ENCODE measurements around the gene SLC50A1.

The SLC50A1 gene

DNA sequence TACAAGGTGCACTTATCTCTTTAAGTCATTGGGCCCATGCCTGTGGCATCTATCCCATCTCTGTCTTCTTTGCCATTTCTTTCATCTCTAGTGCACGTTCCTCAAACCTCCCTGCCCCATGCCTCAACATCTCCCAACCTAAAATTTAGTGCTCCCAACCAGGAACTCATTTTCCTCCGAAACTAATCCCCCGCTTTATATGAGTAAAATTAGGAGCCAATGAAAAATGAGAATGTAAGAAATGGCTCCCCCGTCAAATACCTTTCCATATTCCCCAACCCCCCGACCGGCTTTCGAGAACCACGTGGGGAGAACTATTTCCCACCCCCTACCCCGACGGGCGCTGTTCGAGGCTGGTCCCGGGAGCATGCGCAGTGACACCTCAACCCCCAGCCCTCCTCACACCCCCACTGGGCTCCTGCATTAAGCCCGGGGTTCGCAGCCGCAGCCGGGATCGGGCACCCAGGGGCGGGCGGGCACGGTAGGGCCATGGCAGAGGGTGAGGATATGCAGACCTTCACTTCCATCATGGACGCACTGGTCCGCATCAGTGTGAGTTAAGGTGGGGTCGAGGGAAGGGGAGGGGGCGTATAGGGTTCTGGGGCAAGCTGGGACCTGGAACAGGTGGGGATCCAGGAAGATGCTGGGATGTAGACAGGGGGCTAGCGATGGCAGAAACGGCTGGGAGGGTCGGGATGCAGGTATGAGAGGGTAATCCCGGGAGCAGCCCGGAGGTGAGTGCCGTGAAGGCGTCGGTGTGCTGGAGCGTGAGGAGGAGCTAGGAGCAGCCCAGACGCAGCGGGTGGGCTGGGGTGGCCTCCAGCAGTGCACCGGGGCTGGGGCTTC is 38.0 kb downstream of the SLC50A1 start, which contains the start of gene TRIM46 (continued):
- TF ChIP-seq, protein P1, sequence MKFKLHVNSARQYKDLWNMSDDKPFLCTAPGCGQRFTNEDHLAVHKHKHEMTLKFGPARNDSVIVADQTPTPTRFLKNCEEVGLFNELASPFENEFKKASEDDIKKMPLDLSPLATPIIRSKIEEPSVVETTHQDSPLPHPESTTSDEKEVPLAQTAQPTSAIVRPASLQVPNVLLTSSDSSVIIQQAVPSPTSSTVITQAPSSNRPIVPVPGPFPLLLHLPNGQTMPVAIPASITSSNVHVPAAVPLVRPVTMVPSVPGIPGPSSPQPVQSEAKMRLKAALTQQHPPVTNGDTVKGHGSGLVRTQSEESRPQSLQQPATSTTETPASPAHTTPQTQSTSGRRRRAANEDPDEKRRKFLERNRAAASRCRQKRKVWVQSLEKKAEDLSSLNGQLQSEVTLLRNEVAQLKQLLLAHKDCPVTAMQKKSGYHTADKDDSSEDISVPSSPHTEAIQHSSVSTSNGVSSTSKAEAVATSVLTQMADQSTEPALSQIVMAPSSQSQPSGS (tag by site-specific recombination; IDR thresholded peaks at IDR 0.05; ENCODE audit: low read depth): no peak
- TF ChIP-seq, protein P2, sequence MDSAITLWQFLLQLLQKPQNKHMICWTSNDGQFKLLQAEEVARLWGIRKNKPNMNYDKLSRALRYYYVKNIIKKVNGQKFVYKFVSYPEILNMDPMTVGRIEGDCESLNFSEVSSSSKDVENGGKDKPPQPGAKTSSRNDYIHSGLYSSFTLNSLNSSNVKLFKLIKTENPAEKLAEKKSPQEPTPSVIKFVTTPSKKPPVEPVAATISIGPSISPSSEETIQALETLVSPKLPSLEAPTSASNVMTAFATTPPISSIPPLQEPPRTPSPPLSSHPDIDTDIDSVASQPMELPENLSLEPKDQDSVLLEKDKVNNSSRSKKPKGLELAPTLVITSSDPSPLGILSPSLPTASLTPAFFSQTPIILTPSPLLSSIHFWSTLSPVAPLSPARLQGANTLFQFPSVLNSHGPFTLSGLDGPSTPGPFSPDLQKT (IDR thresholded peaks at IDR 0.05; ENCODE audit: borderline replicate concordance, low read depth, low read length): no peak
- TF ChIP-seq, protein P3, sequence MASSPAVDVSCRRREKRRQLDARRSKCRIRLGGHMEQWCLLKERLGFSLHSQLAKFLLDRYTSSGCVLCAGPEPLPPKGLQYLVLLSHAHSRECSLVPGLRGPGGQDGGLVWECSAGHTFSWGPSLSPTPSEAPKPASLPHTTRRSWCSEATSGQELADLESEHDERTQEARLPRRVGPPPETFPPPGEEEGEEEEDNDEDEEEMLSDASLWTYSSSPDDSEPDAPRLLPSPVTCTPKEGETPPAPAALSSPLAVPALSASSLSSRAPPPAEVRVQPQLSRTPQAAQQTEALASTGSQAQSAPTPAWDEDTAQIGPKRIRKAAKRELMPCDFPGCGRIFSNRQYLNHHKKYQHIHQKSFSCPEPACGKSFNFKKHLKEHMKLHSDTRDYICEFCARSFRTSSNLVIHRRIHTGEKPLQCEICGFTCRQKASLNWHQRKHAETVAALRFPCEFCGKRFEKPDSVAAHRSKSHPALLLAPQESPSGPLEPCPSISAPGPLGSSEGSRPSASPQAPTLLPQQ (tag by site-specific recombination; IDR thresholded peaks at IDR 0.05): peak; percentile 36; the same call in 1 of the 2 replicates
- TF ChIP-seq ZNF629 (tag by site-specific recombination; IDR thresholded peaks at IDR 0.05) (no peak), ZNF157 (tag by site-specific recombination; IDR thresholded peaks at IDR 0.05) (no peak), BCL11A (tag by site-specific recombination; IDR thresholded peaks at IDR 0.05; ENCODE audit: low read depth) (peak; percentile 36; the same call in 1 of the 2 replicates), ZNF140 (tag by site-specific recombination; IDR thresholded peaks at IDR 0.05) (no peak), ZNF792 (tag by site-specific recombination; IDR thresholded peaks at IDR 0.05) (no peak), ZNF132 (tag by site-specific recombination; IDR thresholded peaks at IDR 0.05; ENCODE audit: borderline replicate concordance) (no peak), ZNF221 (tag by site-specific recombination; IDR thresholded peaks at IDR 0.05; ENCODE audit: borderline replicate concordance) (no peak), ZNF202 (tag by site-specific recombination; IDR thresholded peaks at IDR 0.05; ENCODE audit: borderline replicate concordance) (no peak), YY2 (tag by site-specific recombination; IDR thresholded peaks at IDR 0.05) (peak; percentile 33; the same call in 1 of the 2 replicates), ZNF324 (tag by site-specific recombination; IDR thresholded peaks at IDR 0.05) (no peak; the same call in 1 of the 2 replicates), ZNF48 (tag by site-specific recombination; IDR thresholded peaks at IDR 0.05) (no peak), ZNF394 (tag by site-specific recombination; IDR thresholded peaks at IDR 0.05; ENCODE audit: borderline replicate concordance) (peak; percentile 63; the same call in 1 of the 2 replicates), ZNF660 (tag by site-specific recombination; IDR thresholded peaks at IDR 0.05) (no peak), ZFP3 (tag by site-specific recombination; IDR thresholded peaks at IDR 0.05; ENCODE audit: low read depth) (no peak), YY1 (tag by site-specific recombination; IDR thresholded peaks at IDR 0.05) (no peak; the same call in 1 of the 2 replicates), ZNF114 (tag by site-specific recombination; IDR thresholded peaks at IDR 0.05) (no peak), EGR2 (tag by site-specific recombination; IDR thresholded peaks at IDR 0.05; ENCODE audit: low read depth) (no peak), ZNF830 (tag by site-specific recombination; IDR thresholded peaks at IDR 0.05; ENCODE audit: low read depth) (no peak), ZNF529 (tag by site-specific recombination; IDR thresholded peaks at IDR 0.05; ENCODE audit: insufficient replicate concordance) (no peak)
- TF ChIP-seq, protein P4, sequence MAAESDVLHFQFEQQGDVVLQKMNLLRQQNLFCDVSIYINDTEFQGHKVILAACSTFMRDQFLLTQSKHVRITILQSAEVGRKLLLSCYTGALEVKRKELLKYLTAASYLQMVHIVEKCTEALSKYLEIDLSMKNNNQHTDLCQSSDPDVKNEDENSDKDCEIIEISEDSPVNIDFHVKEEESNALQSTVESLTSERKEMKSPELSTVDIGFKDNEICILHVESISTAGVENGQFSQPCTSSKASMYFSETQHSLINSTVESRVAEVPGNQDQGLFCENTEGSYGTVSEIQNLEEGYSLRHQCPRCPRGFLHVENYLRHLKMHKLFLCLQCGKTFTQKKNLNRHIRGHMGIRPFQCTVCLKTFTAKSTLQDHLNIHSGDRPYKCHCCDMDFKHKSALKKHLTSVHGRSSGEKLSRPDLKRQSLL (tag by site-specific recombination; IDR thresholded peaks at IDR 0.05): 0 out of 2 replicates have a peak, but pooled peaks have one; percentile 22
- TF ChIP-seq, protein P5, sequence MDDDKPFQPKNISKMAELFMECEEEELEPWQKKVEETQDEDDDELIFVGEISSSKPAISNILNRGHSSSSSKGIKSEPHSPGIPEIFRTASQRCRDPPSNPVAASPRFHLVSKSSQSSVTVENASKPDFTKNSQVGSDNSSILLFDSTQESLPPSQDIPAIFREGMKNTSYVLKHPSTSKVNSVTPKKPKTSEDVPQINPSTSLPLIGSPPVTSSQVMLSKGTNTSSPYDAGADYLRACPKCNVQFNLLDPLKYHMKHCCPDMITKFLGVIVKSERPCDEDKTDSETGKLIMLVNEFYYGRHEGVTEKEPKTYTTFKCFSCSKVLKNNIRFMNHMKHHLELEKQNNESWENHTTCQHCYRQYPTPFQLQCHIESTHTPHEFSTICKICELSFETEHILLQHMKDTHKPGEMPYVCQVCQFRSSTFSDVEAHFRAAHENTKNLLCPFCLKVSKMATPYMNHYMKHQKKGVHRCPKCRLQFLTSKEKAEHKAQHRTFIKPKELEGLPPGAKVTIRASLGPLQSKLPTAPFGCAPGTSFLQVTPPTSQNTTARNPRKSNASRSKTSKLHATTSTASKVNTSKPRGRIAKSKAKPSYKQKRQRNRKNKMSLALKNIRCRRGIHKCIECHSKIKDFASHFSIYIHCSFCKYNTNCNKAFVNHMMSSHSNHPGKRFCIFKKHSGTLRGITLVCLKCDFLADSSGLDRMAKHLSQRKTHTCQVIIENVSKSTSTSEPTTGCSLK (tag by site-specific recombination; IDR thresholded peaks at IDR 0.05): no peak
- TF ChIP-seq, protein P6, sequence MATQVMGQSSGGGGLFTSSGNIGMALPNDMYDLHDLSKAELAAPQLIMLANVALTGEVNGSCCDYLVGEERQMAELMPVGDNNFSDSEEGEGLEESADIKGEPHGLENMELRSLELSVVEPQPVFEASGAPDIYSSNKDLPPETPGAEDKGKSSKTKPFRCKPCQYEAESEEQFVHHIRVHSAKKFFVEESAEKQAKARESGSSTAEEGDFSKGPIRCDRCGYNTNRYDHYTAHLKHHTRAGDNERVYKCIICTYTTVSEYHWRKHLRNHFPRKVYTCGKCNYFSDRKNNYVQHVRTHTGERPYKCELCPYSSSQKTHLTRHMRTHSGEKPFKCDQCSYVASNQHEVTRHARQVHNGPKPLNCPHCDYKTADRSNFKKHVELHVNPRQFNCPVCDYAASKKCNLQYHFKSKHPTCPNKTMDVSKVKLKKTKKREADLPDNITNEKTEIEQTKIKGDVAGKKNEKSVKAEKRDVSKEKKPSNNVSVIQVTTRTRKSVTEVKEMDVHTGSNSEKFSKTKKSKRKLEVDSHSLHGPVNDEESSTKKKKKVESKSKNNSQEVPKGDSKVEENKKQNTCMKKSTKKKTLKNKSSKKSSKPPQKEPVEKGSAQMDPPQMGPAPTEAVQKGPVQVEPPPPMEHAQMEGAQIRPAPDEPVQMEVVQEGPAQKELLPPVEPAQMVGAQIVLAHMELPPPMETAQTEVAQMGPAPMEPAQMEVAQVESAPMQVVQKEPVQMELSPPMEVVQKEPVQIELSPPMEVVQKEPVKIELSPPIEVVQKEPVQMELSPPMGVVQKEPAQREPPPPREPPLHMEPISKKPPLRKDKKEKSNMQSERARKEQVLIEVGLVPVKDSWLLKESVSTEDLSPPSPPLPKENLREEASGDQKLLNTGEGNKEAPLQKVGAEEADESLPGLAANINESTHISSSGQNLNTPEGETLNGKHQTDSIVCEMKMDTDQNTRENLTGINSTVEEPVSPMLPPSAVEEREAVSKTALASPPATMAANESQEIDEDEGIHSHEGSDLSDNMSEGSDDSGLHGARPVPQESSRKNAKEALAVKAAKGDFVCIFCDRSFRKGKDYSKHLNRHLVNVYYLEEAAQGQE (tag by site-specific recombination; IDR thresholded peaks at IDR 0.05): peak; percentile 20
- TF ChIP-seq, protein P7, sequence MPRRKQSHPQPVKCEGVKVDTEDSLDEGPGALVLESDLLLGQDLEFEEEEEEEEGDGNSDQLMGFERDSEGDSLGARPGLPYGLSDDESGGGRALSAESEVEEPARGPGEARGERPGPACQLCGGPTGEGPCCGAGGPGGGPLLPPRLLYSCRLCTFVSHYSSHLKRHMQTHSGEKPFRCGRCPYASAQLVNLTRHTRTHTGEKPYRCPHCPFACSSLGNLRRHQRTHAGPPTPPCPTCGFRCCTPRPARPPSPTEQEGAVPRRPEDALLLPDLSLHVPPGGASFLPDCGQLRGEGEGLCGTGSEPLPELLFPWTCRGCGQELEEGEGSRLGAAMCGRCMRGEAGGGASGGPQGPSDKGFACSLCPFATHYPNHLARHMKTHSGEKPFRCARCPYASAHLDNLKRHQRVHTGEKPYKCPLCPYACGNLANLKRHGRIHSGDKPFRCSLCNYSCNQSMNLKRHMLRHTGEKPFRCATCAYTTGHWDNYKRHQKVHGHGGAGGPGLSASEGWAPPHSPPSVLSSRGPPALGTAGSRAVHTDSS (tag by site-specific recombination; IDR thresholded peaks at IDR 0.05): no peak

All from HEK293 (cell line).